HEK293T (cell line): ENCODE data around the gene PDLIM3.

Experiments used
- BHLHE40 ChIP-seq: fragments of 450-650 bp; IDR thresholded peaks from 2 replicates; pipeline ENCODE4 v1.6.1; 2016; ENCODE audit warnings: mild to moderate bottlenecking, moderate library complexity, borderline replicate concordance
- FOXK2 ChIP-seq: fragments of 450-650 bp; IDR thresholded peaks from 2 replicates; pipeline ENCODE4 v1.6.1; 2016; ENCODE audit warnings: mild to moderate bottlenecking
- HDGF ChIP-seq: fragments of 450-650 bp; IDR thresholded peaks from 2 replicates; pipeline ENCODE4 v1.6.1; 2017; ENCODE audit warnings: antibody characterized with exemption, borderline replicate concordance
- NFRKB ChIP-seq: fragments of 450-650 bp; IDR thresholded peaks from 2 replicates; pipeline ENCODE4 v1.6.1; 2016; ENCODE audit warnings: mild to moderate bottlenecking, moderate library complexity
- SP1 ChIP-seq: fragments of 450-650 bp; IDR thresholded peaks from 2 replicates; pipeline ENCODE4 v1.6.1; 2017
- TF ChIP-seq, protein P1 (sequence below): fragments of 450-650 bp; IDR thresholded peaks from 2 replicates; pipeline ENCODE4 v1.6.1; 2016

DNA sequence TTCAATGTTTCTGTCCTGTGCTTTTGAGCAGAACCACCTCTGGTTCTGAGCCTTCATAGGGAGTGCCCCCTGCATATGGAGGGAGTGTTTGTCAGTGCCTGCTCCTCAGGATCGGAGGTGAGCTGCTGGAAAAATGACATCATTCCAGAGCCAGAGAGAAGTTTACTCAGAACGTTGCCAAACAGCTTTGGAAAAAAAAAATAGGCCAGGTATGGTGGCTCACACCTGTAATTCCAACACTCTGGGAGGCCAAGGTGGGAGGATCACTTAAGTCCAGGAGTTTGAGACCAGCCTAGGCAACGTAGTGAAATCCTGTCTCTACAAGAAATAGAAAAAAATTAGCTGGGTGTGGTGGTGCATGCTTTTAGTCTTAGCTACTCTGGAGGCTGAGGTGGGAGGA is 27.2 kb upstream of the PDLIM3 start:
- TF ChIP-seq FOXK2, result no peak
- TF ChIP-seq HDGF, result no peak
- no peak for TF ChIP-seq BHLHE40
- TF ChIP-seq, protein P1, sequence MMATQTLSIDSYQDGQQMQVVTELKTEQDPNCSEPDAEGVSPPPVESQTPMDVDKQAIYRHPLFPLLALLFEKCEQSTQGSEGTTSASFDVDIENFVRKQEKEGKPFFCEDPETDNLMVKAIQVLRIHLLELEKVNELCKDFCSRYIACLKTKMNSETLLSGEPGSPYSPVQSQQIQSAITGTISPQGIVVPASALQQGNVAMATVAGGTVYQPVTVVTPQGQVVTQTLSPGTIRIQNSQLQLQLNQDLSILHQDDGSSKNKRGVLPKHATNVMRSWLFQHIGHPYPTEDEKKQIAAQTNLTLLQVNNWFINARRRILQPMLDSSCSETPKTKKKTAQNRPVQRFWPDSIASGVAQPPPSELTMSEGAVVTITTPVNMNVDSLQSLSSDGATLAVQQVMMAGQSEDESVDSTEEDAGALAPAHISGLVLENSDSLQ, result no peak
- TF ChIP-seq SP1, result no peak
- no peak for TF ChIP-seq NFRKB
